T-cell (primary cell): ENCODE results near the gene SEMA4D. TPM values are rescaled to one million over a fixed set of nuclear protein-coding genes. Genes with fewer than 3 reads are reported as not detected.
A peak's percentile ranks its signal among the peaks of the same experiment; 100 is the strongest.
"Not testable (repeated sequence)": the region's sequence is repeated elsewhere in the genome, so short reads cannot be mapped to it uniquely, and the experiment has no call there.

Experiments
- ATAC-seq, 4 experiments: fragments of 200-7000 bp in 3 of 4; fragments of 150-1000 bp in 1 of 4; cut with Tn5 transposase; replicated peaks in 1 of 4; 1 replicate in 3 of 4; 2 replicates in 1 of 4; pipeline ENCODE4 v1.10.0; 2021; ENCODE audit warnings: moderate library complexity in 3 of 4, mild to moderate bottlenecking in 2 of 4, moderate number of reproducible peaks in 1 of 4
- CTCF ChIA-PET, 2 donors: fragments of 300-600 bp; sonication (Branson Sonifier 250); formaldehyde crosslinking; loops; one replicate each; lab custom pipeline; 2022; ENCODE audit warnings: antibody characterized with exemption in 2 of 2; lab: Charles Lee
- POLR2A ChIA-PET, 2 donors: fragments of 300-600 bp; sonication (Branson Sonifier 250); formaldehyde crosslinking; loops; one replicate each; lab custom pipeline; 2022; ENCODE audit warnings: antibody characterized with exemption in 2 of 2; lab: Charles Lee
- DNase-seq, 35 experiments: peaks; one replicate each; pipeline versions ENCODE4 v3.0.0 to v3.0.0-alpha.2; 2013 to 2023
- H3K27ac ChIP-seq: one replicate; pipeline ENCODE4 v1.5.1; 2013; ENCODE audit warnings: low read length
- H3K27me3 ChIP-seq, 2 experiments: replicated peaks in 1 of 2; 1 replicate in 1 of 2; 2 replicates in 1 of 2; pipeline versions ENCODE4 v1.6.1 to v1.7.0; 2013; ENCODE audit warnings: low read length in 1 of 2, mixed read lengths in 1 of 2; ENCODE audit not compliant: control insufficient read depth in 2 of 2, insufficient read depth in 2 of 2; ENCODE audit errors: extremely low read depth in 1 of 2
- H3K36me3 ChIP-seq, 2 donors: 1 replicate in 1 of 2; 2 replicates in 1 of 2; pipeline versions ENCODE4 v1.6.1 to v1.7.0; 2013; ENCODE audit warnings: low read length in 1 of 2; ENCODE audit not compliant: control insufficient read depth in 2 of 2, insufficient read depth in 1 of 2; ENCODE audit errors: extremely low read depth in 1 of 2
- H3K4me1 ChIP-seq, 2 experiments: 1 replicate in 1 of 2; 2 replicates in 1 of 2; pipeline versions ENCODE4 v1.6.1 to v1.7.0; 2013; ENCODE audit warnings: low read length in 2 of 2, mixed read lengths in 1 of 2; ENCODE audit not compliant: insufficient read depth in 2 of 2, control insufficient read depth in 1 of 2; ENCODE audit errors: extremely low read depth in 1 of 2
- H3K4me3 ChIP-seq, 2 donors: 1 replicate in 1 of 2; 2 replicates in 1 of 2; pipeline versions ENCODE4 v1.5.1 to v1.7.0; 2013; ENCODE audit warnings: mild to moderate bottlenecking in 2 of 2, low read length in 1 of 2, moderate library complexity in 1 of 2; ENCODE audit not compliant: control insufficient read depth in 1 of 2; ENCODE audit errors: extremely low read depth in 1 of 2
- H3K9me3 ChIP-seq: 2 replicates; pipeline ENCODE4 v1.7.0; 2013
- H3K27ac Mint-ChIP-seq, 2 donors: one replicate each; pipeline ENCODE4 v1.8.0; 2020 to 2021; ENCODE audit warnings: mild to moderate bottlenecking in 2 of 2, mixed read lengths in 2 of 2
- H3K27me3 Mint-ChIP-seq, 2 donors: one replicate each; pipeline ENCODE4 v1.8.0; 2021 to 2022; ENCODE audit warnings: mixed read lengths in 2 of 2
- H3K36me3 Mint-ChIP-seq: one replicate; pipeline ENCODE4 v1.8.0; 2021; ENCODE audit warnings: mixed read lengths
- H3K4me1 Mint-ChIP-seq, 3 donors: one replicate each; pipeline ENCODE4 v1.8.0; 2020 to 2022; ENCODE audit warnings: mixed read lengths in 3 of 3, mild to moderate bottlenecking in 1 of 3
- H3K4me3 Mint-ChIP-seq, 3 donors: one replicate each; pipeline ENCODE4 v1.8.0; 2020 to 2022; ENCODE audit warnings: mild to moderate bottlenecking in 3 of 3, mixed read lengths in 3 of 3, moderate library complexity in 3 of 3
- H3K9me3 Mint-ChIP-seq, 3 donors: one replicate each; pipeline ENCODE4 v1.8.0; 2020 to 2022; ENCODE audit warnings: mixed read lengths in 3 of 3
- WGBS: methylation state at CpG from one replicate; pipeline ENCODE4 v1.1.5; 2013; ENCODE audit warnings: missing lambda C conversion rate; ENCODE audit not compliant: insufficient coverage; 5-methylcytosine and 5-hydroxymethylcytosine counted together
- total RNA-seq, 35 experiments: library from RNA in 6 of 35; stranded (reverse) in 6 of 35; fragments of 120-200 nt in 1 of 35; gene quantifications; one replicate each; pipeline versions ENCODE4 v1.2.1 to v1.2.4 and lab custom pipeline; 2013 to 2026

SEMA4D gene
- total RNA-seq, 5 donors from 2014 or later (not counting 1 experiment from before 2014, with no cell fraction given): 347 to 585 (median 434) TPM

- H3K27ac Mint-ChIP-seq: no peak overlapping the region
Observed at GRCh38 chr9:89347651-89348050, 150.3 kb downstream of the SEMA4D start.

GRCh38 chr9:89346696-89347095 is 151.2 kb downstream of the SEMA4D start:
- CTCF ChIA-PET: no interaction called here
- no peak for ATAC-seq
- WGBS: 98% methylated on average over 4 of the region's 9 CpGs

More at GRCh38 chr9:89347651-89348050, 150.3 kb downstream of the SEMA4D start:
- Mint-ChIP-seq H3K36me3 (peaks cover 91% of the 10 kb centered on the region), H3K9me3 (no peaks in the 10 kb centered on the region), H3K4me1 (peaks cover 31 to 40% (median 33%) of the 10 kb centered on the region in 3 donors), H3K27me3 (no peaks in the 10 kb centered on the region), H3K4me3 (no peak overlapping the region)
- Histone ChIP-seq H3K36me3 (peaks cover 20 to 98% of the 10 kb centered on the region in 2 donors), H3K27me3 (no peaks in the 10 kb centered on the region), H3K4me3 (no peak overlapping the region), H3K9me3 (no peaks in the 10 kb centered on the region), H3K4me1 (peaks cover 0 to 14% of the 10 kb centered on the region in 2 experiments), H3K27ac (no peak overlapping the region)
- CTCF ChIA-PET: no interaction called here
- WGBS: 100% methylated on average over 4 of the region's 5 CpGs
- DNase-seq: no peak
- no peak for ATAC-seq
- POLR2A ChIA-PET: interaction anchor here in 1 of 2 donors (0.5 to 1.0 kb wide), 3 partner anchors 10 to 201 kb away, joined by 3 read pairs; no protein-coding TSS in a partner anchor

GRCh38 chr9:89345476-89345875 is 152.4 kb downstream of the SEMA4D start:
- peaks cover 92% of the 10 kb centered on the region for H3K36me3 Mint-ChIP-seq
- no peak for DNase-seq
- no peak overlapping the region for H3K27ac ChIP-seq
- peak overlapping the region; percentile 33 to 50 for H3K27ac Mint-ChIP-seq
- no peaks in the 10 kb centered on the region for H3K27me3 ChIP-seq
- peaks cover 11 to 97% of the 10 kb centered on the region in 2 donors for H3K36me3 ChIP-seq
- H3K4me1 ChIP-seq: no peaks in the 10 kb centered on the region
- 97% methylated on average over 4 of the region's 5 CpGs for whole genome bisulfite sequencing
- H3K27me3 Mint-ChIP-seq: no peaks in the 10 kb centered on the region
- H3K4me3 ChIP-seq: no peak overlapping the region
- CTCF ChIA-PET: no interaction called here
- H3K4me3 Mint-ChIP-seq: no peak overlapping the region
- no peak for ATAC-seq
- H3K9me3 Mint-ChIP-seq: no peaks in the 10 kb centered on the region
- H3K4me1 Mint-ChIP-seq: peaks cover 15 to 27% (median 20%) of the 10 kb centered on the region in 3 donors
- POLR2A ChIA-PET: no interaction called here
- H3K9me3 ChIP-seq: no peaks in the 10 kb centered on the region

More at GRCh38 chr9:89346696-89347095, 151.2 kb downstream of the SEMA4D start:
- peaks cover 25 to 37% (median 25%) of the 10 kb centered on the region in 3 donors for H3K4me1 Mint-ChIP-seq
- no peak for DNase-seq
- no peak overlapping the region for H3K4me3 Mint-ChIP-seq
- Histone ChIP-seq H3K36me3 (peaks cover 22 to 98% of the 10 kb centered on the region in 2 donors), H3K9me3 (no peaks in the 10 kb centered on the region), H3K4me3 (no peak overlapping the region), H3K4me1 (peaks cover 0 to 5% of the 10 kb centered on the region in 2 experiments), H3K27ac (no peak overlapping the region), H3K27me3 (no peaks in the 10 kb centered on the region)
- no peaks in the 10 kb centered on the region for H3K9me3 Mint-ChIP-seq
- H3K36me3 Mint-ChIP-seq: peaks cover 92% of the 10 kb centered on the region
- POLR2A ChIA-PET: no interaction called here
- H3K27me3 Mint-ChIP-seq: no peaks in the 10 kb centered on the region
- H3K27ac Mint-ChIP-seq: no peak overlapping the region

- ATAC-seq, H3K4me1 ChIP-seq, H3K27me3 Mint-ChIP-seq, H3K27me3 ChIP-seq, H3K4me3 Mint-ChIP-seq, H3K27ac ChIP-seq, H3K4me3 ChIP-seq, H3K9me3 Mint-ChIP-seq, DNase-seq, H3K9me3 ChIP-seq, POLR2A ChIA-PET: not testable (repeated sequence)
- peaks cover 13 to 27% (median 20%) of the 10 kb centered on the region in 3 donors for H3K4me1 Mint-ChIP-seq
- H3K36me3 ChIP-seq: peaks cover 10 to 98% of the 10 kb centered on the region in 2 donors
- H3K36me3 Mint-ChIP-seq: peaks cover 83% of the 10 kb centered on the region
- WGBS: 56% methylated on average over 4 of the region's 7 CpGs
- H3K27ac Mint-ChIP-seq: peak overlapping the region; percentile 5 to 7
- CTCF ChIA-PET: interaction anchor here in 1 of 2 donors (0.6 kb wide), 1 partner anchor 14 kb away, joined by 3 read pairs; no protein-coding TSS in a partner anchor
Observed at GRCh38 chr9:89343812-89344211, 154.1 kb downstream of the SEMA4D start.

GRCh38 chr9:89342948-89343347 is 155.0 kb downstream of the SEMA4D start:
- H3K36me3 Mint-ChIP-seq: peaks cover 81% of the 10 kb centered on the region
- POLR2A ChIA-PET: interaction anchor here in 1 of 2 donors (0.6 to 0.7 kb wide), 3 partner anchors 11 to 56 kb away, joined by 3 read pairs; no protein-coding TSS in a partner anchor
- CTCF ChIA-PET: no interaction called here

GRCh38 chr9:89342213-89342612 is 155.7 kb downstream of the SEMA4D start:
- H3K36me3 ChIP-seq: peaks cover 10 to 98% of the 10 kb centered on the region in 2 donors
- no peaks in the 10 kb centered on the region for H3K27me3 ChIP-seq
- DNase-seq (no peak), ATAC-seq (no peak)
- no peaks in the 10 kb centered on the region for H3K9me3 ChIP-seq
- WGBS: no CpG with 5 or more reads among the region's 6 CpGs
- H3K9me3 Mint-ChIP-seq: no peaks in the 10 kb centered on the region
- ChIA-PET POLR2A (interaction anchor here in 1 of 2 donors (0.6 to 1.0 kb wide), 2 partner anchors 11 to 57 kb away, joined by 3 to 4 read pairs; no protein-coding TSS in a partner anchor), CTCF (no interaction called here)
- H3K27ac Mint-ChIP-seq: no peak overlapping the region
- H3K4me3 Mint-ChIP-seq: no peak overlapping the region
- no peaks in the 10 kb centered on the region for H3K4me1 ChIP-seq
- no peak overlapping the region for H3K4me3 ChIP-seq
- no peak overlapping the region for H3K27ac ChIP-seq
- peaks cover 16 to 33% (median 20%) of the 10 kb centered on the region in 3 donors for H3K4me1 Mint-ChIP-seq
- H3K36me3 Mint-ChIP-seq: peaks cover 84% of the 10 kb centered on the region
- no peaks in the 10 kb centered on the region for H3K27me3 Mint-ChIP-seq

More at GRCh38 chr9:89342948-89343347, 155.0 kb downstream of the SEMA4D start:
- H3K27ac ChIP-seq: no peak overlapping the region
- Mint-ChIP-seq H3K4me1 (peaks cover 16 to 32% (median 20%) of the 10 kb centered on the region in 3 donors), H3K27me3 (no peaks in the 10 kb centered on the region), H3K9me3 (no peaks in the 10 kb centered on the region), H3K27ac (no peak overlapping the region), H3K4me3 (no peak overlapping the region)
- no peaks in the 10 kb centered on the region for H3K27me3 ChIP-seq
- H3K4me3 ChIP-seq: no peak overlapping the region
- peaks cover 4 to 98% of the 10 kb centered on the region in 2 donors for H3K36me3 ChIP-seq
- no CpG with 5 or more reads among the region's 1 CpG for WGBS
- ATAC-seq (no peak), DNase-seq (no peak)
- no peaks in the 10 kb centered on the region for H3K9me3 ChIP-seq
- H3K4me1 ChIP-seq: no peaks in the 10 kb centered on the region
